Activated CD8-positive, alpha-beta memory T cell treated with anti-CD3 and anti-CD28 coated beads for 36 hours (primary cell): Measurements from ENCODE around the gene SORCS2. TPM values are rescaled to one million over a fixed set of nuclear protein-coding genes. Genes with fewer than 3 reads are reported as not detected.

Experiments used
- CTCF ChIA-PET: fragments of 350-600 bp; sonication (Branson Sonifier 250); formaldehyde crosslinking; loops from one replicate; lab custom pipeline; 2021; ENCODE audit warnings: antibody characterized with exemption; lab: Charles Lee
- POLR2A ChIA-PET: fragments of 350-600 bp; sonication (Branson Sonifier 250); formaldehyde crosslinking; loops from one replicate; lab custom pipeline; 2021; ENCODE audit warnings: antibody characterized with exemption; lab: Charles Lee
- total RNA-seq, 2 experiments: library from RNA; stranded (reverse); gene quantifications; one replicate each; pipeline ENCODE4 v1.2.3, GENCODE V29; 2021

SORCS2 gene
- total RNA-seq, 2 experiments from 2014 or later = not detected

DNA sequence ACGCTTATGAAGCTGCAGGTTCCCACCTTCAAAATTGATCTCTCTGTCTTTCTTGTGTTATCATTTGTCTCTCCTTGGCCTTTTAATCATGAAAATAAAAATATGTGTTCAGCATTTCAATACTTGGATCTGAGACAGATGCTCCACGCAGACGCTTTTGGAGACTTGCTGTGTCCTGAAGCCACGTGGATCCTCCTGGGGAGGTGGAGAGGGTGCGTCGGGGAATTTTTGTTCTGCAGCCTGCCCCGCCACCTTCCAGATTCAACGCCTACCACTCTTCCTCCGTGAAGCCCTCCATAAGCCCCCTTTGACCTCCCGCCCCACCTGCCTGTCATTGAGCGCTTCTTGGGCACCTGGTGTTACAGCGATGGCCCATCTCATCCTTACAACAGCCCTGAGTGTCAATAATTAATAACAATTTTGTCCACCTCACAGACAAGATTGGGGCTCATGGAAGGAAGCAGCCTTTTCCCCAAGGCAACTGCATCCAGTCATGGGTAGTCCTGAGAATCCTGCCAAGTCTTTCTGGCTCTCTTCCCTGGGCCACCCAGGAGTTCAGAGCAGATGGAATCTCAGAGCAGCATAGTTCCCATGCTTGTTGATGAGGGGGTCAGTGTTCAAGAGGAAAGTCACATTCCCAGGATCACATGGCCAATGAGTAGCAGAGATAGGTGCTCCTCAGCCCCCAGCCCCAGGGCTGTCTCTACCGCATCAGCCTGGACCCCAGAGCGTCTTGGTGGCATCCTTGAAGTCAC, 415.0 kb downstream of the SORCS2 start:
- ChIA-PET CTCF (no interaction called here), POLR2A (no interaction called here)

DNA sequence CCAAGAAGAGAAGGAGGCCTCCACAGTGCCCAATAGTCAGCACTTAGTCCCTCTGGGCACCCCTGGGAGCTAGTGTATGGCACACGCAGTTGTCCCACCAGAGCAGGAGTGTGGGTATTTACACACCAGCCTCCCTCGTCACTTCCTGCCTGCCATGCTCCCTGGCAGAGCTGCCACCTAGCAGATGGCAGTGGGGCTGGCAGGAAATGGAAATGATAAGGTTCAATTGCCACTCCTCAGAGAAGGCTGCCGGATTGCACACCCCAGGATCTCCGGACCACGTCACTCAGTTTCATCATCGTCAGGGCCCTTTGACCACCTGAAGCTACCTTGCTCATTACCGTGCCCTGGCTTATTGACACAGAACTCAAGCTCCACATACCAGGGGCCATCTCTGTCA, 415.7 kb downstream of the SORCS2 start:
- ChIA-PET CTCF (no interaction called here), POLR2A (no interaction called here)

DNA sequence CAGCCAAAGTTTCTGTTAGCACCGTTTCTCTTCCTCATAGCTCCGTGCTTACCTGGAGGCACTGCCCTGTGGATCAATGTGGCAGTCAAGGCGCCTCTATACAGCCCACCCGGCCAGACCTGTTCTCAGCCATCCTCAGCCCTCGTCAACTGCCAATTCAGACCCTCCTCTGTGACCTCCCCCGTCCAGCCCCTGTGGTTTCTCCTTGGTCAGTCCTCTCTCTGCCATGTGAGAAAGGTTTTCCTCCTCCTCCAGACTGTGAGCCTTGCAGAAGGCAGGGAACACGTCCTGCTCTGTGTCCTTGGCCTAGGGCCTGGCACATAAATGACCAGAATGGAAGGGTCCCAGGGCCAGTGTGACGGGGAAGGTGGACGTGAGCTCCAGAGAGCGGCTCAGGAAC, 417.0 kb downstream of the SORCS2 start:
- POLR2A ChIA-PET = no interaction called here
- CTCF ChIA-PET = no interaction called here

DNA sequence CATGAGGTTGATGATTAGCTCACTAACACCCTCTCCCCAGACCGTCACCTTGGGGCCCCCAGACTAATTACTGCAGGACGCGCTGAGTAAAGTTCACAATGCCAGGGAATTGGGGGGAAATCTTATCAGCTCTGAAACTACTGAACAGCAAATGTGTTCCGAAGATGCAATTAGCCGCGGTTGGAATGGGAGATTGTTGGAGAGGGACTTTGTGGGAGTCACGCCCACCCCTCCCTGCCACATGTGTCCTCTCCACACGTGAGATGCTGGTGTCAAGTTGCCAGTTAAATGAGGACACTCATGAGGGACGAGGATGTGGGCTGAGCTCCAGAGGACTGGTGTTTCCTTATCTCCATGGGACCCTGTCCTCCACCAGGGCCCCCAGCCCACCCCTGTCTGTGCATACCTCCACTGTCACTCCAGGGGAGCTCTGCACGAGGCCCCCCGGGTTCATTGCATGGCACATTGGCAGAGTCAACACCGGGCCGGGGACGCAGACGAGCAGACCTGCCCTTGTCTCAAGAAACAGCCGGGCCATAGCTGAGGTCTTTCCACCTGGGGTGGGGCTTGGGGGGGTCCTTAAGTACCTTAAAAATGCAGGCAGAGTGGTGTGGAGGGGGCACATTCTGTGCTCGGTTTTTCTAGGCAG, 417.8 kb downstream of the SORCS2 start:
- CTCF ChIA-PET = no interaction called here
- POLR2A ChIA-PET = no interaction called here

DNA sequence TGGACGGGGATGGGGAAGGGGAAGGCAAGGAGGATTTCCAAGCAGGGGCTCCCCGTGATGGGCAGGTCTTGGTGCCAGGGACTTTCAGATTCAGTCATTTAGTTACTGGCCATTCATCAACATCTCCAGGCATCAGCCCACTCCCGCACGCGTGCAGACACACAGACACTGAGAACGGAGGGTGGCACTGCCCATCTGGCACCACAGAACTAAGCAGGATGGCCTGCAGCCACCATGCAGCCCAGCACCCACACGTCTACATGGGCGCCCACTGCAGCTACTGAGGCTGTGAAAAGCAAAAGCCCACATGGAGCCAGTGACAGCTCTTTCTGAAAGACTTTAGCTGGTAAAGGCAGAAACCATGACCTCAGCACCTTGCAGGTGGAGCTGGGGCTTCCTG, 418.5 kb downstream of the SORCS2 start:
- POLR2A ChIA-PET = no interaction called here
- CTCF ChIA-PET = no interaction called here

DNA sequence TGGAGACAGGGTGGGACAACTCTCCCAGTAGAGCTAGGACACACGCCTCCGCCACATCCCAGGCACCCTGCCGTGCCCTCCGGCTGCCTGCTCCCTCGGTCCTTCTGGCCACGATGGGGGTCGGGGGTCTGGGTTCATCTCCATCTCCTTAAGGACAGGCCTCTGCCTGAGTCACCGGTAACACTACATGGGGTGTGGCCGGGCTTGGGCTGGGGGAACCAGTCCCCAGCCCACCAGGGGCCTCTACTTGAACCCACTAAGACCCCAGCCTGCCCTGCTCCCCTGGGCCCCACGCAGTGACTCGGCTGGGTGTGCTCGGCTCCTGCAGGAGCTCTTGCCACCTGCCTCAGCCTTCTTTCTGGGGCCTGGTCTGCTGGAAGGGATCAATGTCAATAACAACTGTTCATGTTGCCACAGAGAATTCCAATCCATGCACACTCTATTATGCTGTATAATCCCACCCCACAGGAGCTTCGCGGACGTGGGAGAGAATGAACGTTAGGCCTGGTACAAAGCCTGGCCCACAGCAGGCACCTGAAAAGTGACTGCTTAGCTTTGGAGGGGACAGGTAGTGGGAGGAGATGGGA, 420.1 kb downstream of the SORCS2 start:
- ChIA-PET CTCF (no interaction called here), POLR2A (no interaction called here)

DNA sequence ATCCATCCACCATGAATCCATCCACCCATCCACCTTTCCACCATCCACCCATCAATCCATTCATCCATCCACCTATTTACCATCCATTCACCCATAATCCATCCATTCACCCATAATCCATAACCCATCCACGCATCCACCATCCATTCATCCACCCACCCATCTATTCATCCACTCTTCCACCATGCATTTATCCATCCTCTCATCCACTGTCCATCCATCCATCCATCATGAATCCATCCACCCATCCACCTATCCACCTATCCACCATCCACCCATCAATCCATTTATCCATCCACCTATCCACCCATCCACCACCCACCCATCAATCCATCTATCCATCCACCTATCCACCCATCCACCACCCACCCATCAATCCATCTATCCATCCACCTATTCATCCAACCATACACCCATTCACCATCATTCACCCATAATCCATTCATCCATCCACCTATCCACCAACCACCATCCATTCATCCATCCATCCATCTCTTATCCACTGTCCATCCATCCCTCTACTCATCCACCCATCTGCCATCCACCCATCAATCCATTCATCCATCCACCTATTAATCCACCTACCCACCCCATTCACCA, 422.1 kb downstream of the SORCS2 start:
- ChIA-PET POLR2A (no interaction called here), CTCF (no interaction called here)

DNA sequence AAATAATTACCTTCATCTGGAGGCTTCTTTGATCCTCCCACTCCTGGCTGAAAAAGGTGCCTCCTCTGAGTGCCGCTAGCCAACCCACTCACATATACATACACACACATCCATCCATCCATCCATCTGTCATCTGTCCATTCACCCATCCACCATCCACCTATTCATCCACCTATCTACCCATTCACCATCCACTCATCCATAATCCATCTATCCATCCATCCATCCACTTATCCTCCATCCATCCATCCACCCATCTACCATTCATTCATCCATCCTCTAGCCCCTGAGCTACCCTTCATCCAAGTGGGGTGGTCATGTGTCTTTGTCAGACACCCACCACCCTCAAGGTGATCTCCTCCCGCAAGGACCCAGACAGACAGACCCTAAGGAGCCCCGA, 423.9 kb downstream of the SORCS2 start:
- POLR2A ChIA-PET = no interaction called here
- CTCF ChIA-PET = no interaction called here

DNA sequence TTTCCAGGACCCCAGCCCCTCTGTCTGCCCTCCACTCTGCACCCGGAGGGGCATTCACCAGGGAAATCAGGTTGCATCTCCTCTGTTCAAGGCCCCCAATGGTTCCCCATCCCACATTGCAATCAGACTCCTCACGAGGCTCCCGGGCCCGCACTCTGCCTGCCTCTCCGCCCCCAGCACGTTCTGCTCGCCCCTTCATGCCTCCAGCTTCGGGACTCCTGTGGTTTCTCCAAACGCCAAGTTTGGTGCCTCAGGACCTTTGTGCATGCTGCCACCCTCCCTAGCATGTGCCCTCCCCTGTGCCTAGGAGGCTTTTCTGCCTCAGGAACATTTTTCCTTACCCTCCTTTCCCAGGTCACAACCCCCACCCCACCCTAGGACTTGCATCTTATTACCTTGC, 426.0 kb downstream of the SORCS2 start:
- CTCF ChIA-PET = no interaction called here
- POLR2A ChIA-PET = no interaction called here

DNA sequence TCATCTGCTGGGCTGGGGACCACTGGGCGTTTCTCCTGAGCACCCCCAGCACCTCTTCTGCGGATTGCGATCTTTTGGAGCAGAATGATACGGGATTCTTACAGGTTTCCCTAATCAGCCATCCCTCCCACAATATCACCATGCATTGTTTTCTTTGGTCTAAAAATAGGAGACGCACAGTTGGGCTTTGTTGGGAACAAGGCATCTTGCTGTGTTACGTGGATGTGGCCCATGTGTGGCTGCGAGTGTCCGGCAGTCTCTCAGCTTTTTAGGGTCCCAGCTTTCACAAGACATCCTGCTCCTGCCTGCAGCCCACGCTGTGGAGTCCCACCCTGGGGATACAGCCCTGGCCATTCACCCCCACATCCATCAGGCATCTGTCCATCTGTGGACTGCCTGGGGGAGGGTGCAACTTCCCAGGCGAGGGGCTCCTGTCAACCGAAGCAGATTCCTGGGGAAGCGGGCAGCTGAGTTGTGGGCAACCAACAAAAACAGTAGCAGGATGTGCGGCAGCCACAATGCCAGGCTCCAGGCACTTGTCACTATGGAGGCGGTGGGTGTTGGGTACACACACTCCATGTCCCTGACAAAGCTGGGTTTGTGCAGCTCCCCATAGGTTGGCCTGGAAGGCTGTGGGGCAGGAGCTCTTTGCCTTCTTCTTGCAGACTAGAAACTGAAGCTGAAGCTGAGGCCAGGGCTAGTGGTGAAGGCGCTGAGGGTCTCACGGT, 427.9 kb downstream of the SORCS2 start:
- POLR2A ChIA-PET = no interaction called here
- CTCF ChIA-PET = no interaction called here

DNA sequence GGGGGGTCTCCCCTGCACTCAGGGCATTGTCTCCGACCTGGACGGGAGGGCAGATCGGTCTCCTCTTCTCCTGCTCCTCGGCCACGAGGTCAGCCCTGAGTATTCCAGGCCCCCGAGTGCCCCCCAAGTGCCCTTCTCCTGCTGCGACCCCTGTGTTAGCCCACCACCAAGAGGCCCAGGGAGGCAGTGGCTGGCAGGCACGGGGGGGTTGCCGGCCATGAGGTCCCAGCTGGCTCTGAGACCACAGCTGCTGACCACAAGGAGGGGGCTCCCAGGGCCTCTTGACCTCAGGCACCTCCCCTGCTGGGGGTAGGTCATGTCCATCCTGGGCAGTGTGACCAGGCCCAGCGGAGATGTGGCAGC, 428.5 kb downstream of the SORCS2 start:
- POLR2A ChIA-PET = no interaction called here
- CTCF ChIA-PET = no interaction called here

DNA sequence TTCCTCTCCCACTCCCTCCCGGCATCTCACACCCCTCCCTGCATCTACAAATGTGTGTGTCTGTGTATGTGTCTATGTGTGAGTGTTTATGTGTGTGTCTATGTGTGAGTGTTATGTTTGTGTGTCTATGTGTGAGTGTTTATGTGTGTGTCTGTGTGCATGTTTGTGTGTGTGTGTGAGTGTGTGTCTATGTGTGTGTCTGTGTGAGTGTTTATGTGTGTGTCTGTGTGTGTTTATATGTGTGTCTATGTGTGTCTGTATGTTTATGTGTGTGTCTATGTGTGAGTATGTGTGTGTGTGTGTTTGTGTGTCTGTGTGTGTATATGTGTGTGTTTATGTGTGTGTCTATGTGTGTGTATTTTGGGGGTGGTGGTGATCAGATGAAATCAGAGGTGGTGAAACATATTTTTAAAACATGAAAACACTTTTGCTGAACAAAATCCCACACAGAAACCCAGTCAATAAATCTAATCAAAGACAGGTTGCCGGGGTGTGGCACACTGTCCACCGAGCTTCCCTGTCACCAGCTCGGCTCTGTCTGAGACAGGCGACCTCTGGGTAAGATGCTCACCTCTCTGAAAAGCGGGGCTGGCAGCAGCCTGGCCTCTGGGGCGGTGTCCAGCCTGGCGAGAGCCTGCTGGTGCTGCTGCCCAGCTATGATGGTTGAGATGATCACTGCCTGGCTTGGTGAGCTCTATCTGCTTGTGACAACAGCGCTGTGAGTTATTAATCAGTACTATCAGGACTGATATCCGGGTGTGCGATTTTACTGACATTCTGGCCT, 429.1 kb downstream of the SORCS2 start:
- POLR2A ChIA-PET = no interaction called here
- CTCF ChIA-PET = no interaction called here

DNA sequence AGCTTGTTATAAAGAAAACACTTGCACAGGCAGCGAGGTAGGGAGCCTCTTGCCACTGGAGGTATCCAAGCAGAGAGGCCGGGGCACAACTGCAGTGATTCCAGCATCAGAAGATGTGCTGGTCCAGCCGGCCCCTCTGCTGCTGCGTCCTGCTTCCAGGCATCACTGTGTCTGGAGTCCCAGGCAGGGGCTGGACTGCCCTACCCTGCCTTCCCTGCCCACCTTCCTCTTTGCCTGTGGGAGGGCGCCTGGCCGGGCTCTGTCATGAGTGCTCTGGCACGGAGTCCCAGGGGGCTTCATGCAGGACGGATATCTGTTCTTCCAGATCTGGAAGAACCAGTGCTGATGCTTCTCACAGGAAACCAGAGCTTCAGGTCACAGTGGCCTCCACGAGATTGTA, 430.0 kb downstream of the SORCS2 start:
- POLR2A ChIA-PET = no interaction called here

DNA sequence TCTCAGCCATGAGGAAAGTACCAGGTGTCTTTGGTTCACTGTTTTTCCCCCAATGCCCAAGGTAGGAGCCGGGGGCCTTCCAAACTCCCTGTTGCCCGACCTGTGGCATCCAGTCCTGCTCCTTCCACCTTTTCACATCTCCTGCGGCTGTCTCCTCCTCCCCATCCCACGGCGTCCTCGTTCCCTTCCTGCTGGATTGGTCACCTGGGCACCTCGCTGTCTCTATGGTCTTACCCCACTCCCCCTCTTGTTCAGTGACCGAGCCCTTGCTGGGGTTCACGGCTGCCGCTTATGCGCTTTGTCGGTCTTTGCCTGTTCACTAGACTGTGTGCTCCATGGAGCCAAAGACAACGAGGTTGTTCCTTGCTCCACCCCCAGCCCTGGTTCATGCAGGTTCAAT, 431.1 kb downstream of the SORCS2 start:
- CTCF ChIA-PET = no interaction called here

More for the DNA sequence above, 430.0 kb downstream of the SORCS2 start:
- CTCF ChIA-PET = no interaction called here

DNA sequence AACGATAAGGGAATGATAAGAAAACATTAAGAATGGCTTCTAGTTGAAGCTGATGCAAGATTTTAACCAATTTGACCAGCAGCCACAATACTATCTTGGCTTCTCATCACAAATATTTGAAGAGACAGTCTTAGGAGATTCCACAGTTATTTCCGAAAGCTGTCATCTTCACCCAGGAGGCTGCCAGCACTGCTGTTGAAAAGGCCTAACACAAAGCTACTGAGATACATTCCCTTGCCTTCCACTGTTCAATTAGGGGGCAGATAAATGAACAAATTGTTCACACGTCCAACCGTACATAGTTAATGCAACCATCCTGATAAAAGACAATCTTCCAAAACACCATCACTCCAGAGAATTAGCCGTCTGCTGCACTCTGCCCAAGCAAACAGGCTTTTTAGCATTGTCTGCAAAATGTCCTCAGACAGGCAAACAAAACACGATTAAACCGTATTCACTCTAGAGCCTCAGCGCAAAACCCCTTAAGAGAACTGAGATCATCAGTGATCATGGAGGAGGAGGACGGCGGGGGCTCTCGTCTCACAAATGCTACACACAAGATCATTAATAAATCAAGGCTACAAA, 432.1 kb downstream of the SORCS2 start:
- CTCF ChIA-PET = no interaction called here
- POLR2A ChIA-PET = no interaction called here

More for the DNA sequence above, 431.1 kb downstream of the SORCS2 start:
- POLR2A ChIA-PET = no interaction called here

DNA sequence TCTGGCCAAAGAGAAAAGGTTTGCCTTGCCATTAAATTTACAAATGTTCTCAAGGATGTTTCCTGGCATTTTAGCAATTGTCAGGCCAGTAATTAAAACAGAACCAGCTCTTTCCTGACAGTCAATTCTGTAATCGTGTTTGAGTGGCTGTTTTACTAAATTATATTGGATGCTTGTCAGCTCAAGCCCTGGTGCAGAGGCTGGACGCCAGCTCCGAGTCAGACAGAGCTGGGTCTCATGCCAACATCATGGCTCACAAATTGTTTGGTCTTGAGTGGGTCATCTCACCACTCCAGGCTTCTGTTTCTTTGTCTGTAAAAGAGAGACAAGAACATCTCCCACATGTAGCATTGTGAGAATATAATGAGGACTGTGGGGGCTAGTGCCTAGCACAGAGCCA, 432.7 kb downstream of the SORCS2 start:
- POLR2A ChIA-PET = no interaction called here
- CTCF ChIA-PET = no interaction called here

DNA sequence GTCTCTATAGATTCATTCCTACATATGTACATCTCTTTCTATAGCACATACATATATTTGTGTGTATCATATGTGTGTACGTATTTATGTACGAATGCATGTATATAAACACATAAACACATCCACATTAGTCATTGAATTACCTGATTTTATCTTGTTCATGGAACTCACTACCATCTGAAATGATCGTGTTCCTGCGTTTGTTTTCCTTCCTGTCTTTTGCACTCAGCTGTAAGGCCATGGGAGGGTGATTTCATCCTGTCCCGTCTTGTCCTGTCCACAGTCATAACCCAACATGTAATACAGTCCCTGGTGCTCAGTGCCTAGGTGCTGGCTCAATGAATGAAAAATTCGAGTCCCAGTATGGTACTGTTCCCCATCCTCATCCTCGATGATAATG, 434.2 kb downstream of the SORCS2 start:
- ChIA-PET POLR2A (no interaction called here), CTCF (no interaction called here)

DNA sequence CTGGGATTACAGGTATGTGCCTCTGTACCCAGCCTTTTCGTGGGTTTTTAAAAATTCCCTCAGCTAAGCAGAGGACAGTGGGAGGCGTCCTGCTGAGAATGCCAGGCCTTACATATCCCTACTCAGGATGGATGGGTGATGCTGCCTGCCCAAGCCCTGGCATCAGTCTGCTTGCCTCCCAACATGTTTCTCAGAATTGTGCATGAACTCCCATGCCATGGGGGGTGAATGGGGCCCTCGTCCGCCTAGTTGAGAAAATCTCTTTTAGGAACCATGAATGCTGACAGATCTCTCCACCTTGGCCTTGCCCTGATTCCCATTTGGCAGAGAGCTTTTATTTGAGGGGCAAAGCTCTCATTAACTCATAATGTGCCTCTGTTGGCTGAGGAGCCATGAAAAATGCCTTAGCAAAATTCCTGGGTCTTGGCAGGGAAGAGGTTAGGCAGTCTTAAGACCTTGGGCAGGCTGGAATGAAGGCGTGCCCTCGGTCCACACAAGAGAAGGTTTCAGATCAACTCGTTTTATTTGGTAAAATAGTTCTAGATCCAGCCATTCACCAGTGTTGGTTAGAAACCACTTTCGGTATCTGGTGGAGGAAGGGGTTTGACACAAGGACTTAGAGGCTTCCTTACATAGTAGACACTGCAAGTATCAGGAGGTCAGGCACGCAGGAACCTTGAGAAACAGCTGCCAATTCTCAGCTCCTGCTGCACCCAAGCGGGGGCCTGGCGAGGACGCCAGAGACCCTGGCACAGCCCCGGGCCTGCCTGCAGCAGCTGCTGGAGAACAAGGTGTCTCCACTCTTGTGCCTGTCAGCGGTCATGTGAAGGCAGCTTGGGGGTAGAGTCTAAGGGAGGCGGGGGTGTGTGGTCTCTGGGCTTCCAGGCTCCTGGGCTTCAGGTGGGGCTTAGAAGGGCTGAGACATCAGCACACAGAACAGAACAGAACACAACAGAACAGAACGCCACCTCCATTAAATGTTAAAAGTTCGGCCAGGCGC, 435.2 kb downstream of the SORCS2 start:
- ChIA-PET CTCF (no interaction called here), POLR2A (no interaction called here)
